K562 (cell line): ENCODE measurements around the gene ASB6. TPM values are rescaled to one million over a fixed set of nuclear protein-coding genes. Genes with fewer than 3 reads are reported as not detected.
A peak's percentile ranks its signal among the peaks of the same experiment; 100 is the strongest.

Source experiments
- ATAC-seq: fragments of 200-7000 bp; cut with Tn5 transposase; 3 replicates; pipeline ENCODE4 v1.9.1; 2020; ENCODE audit warnings: moderate library complexity
- BruUV-seq: library from RNA; stranded (reverse); fragments of 400-500 nt; replicated peaks from 2 replicates; lab custom pipeline; 2021; lab: Mats Ljungman, UMichigan
- CTCF ChIA-PET: fragments of 300-600 bp; formaldehyde crosslinking; extraction: SDS; loops from one replicate; lab custom pipeline; 2021; ENCODE audit warnings: low intra/inter-chr PET ratio; lab: Yijun Ruan, JAX
- POLR2A ChIA-PET: fragments of 300-600, 350-650 bp; sonication (Branson Sonifier 250); formaldehyde crosslinking; extraction: SDS; loops from one replicate; lab custom pipeline; 2021; ENCODE audit warnings: antibody characterized with exemption, inconsistent platforms; lab: Yijun Ruan, JAX
- DNase-seq, 4 experiments: peaks; one replicate each; pipeline versions ENCODE4 v3.0.0 to v3.0.0-alpha.2; 2011 to 2018; ENCODE audit warnings: low spot score in 3 of 4, mixed read lengths in 3 of 4; ENCODE audit errors: extremely low read depth in 1 of 4
- FAIRE-seq: peaks from 2 replicates; lab custom pipeline; 2011; peaks lifted over from hg19 to GRCh38; lab: Jason Lieb, UNC
- H2AFZ ChIP-seq: 2 replicates; pipeline ENCODE4 v1.6.0; 2011; ENCODE audit warnings: low read depth, low read length, control low read depth, inconsistent platforms
- H3K27ac ChIP-seq: fragments of 200-600 bp; 3 replicates; pipeline ENCODE4 v1.8.0; 2011; ENCODE audit warnings: low read depth, mild to moderate bottlenecking, control low read depth, inconsistent platforms, low read length, moderate library complexity, mixed read lengths; ENCODE audit errors: extremely low read depth
- H3K27me3 ChIP-seq, 2 experiments: fragments of 300-600 bp in 1 of 2; 2 replicates in 1 of 2; 3 replicates in 1 of 2; pipeline versions ENCODE4 v1.6.0 to v1.8.0; 2011; ENCODE audit warnings: inconsistent platforms in 2 of 2, low read length in 2 of 2, mild to moderate bottlenecking in 1 of 2, mixed read lengths in 1 of 2, moderate library complexity in 1 of 2; ENCODE audit not compliant: control insufficient read depth in 2 of 2, insufficient read depth in 2 of 2
- H3K36me3 ChIP-seq: fragments of 300-600 bp; 3 replicates; pipeline ENCODE4 v1.8.0; 2011; ENCODE audit warnings: mild to moderate bottlenecking, low read length, inconsistent platforms; ENCODE audit not compliant: control insufficient read depth, insufficient read depth
- H3K4me1 ChIP-seq, 2 experiments: fragments of 200-600 bp in 1 of 2; replicated peaks in 1 of 2; 2 replicates in 1 of 2; 3 replicates in 1 of 2; pipeline versions ENCODE4 v1.5.1 to v1.8.0; 2011; ENCODE audit warnings: inconsistent platforms in 2 of 2, low read length in 2 of 2, mild to moderate bottlenecking in 1 of 2, mixed read lengths in 1 of 2, moderate library complexity in 1 of 2; ENCODE audit not compliant: control insufficient read depth in 2 of 2, insufficient read depth in 2 of 2
- H3K4me2 ChIP-seq: 2 replicates; pipeline ENCODE4 v1.6.1; 2011; ENCODE audit warnings: low read length, control low read depth, inconsistent platforms, mixed read lengths; ENCODE audit not compliant: insufficient read depth
- H3K4me3 ChIP-seq: fragments of 200-600 bp; sonication (generic), shearing (Covaris generic); 2 replicates; pipeline ENCODE4 v1.5.1; 2016; ENCODE audit warnings: control low read depth, inconsistent platforms
- H3K79me2 ChIP-seq: fragments of 200-600 bp; 3 replicates; pipeline ENCODE4 v1.8.0; 2011; ENCODE audit warnings: low read length, inconsistent platforms; ENCODE audit not compliant: control insufficient read depth, insufficient read depth
- H3K9ac ChIP-seq, 2 experiments: 2 replicates each; pipeline versions ENCODE4 v1.6.0 to v1.6.1; 2011; ENCODE audit warnings: low read depth in 2 of 2, low read length in 2 of 2, control low read depth in 1 of 2, inconsistent platforms in 1 of 2, mild to moderate bottlenecking in 1 of 2, mixed read lengths in 1 of 2; ENCODE audit not compliant: insufficient read depth in 1 of 2
- H3K9me1 ChIP-seq: one replicate; pipeline ENCODE4 v1.6.0; 2011; ENCODE audit warnings: inconsistent platforms, mild to moderate bottlenecking, low read length, moderate library complexity; ENCODE audit not compliant: control insufficient read depth, insufficient read depth
- H3K9me3 ChIP-seq: replicated peaks from 2 replicates; pipeline ENCODE4 v1.5.1; 2011; ENCODE audit warnings: low read depth, low read length, inconsistent platforms; ENCODE audit not compliant: control insufficient read depth, insufficient read depth
- H4K20me1 ChIP-seq: replicated peaks from 2 replicates; pipeline ENCODE4 v1.6.1; 2011; ENCODE audit warnings: low read length, inconsistent platforms, mixed read lengths; ENCODE audit not compliant: control insufficient read depth, insufficient read depth
- C11orf30 ChIP-seq: fragments of 450-650 bp; IDR thresholded peaks from 2 replicates; pipeline ENCODE4 v1.6.1; 2016; ENCODE audit warnings: low read depth, mild to moderate bottlenecking
- ZBTB33 ChIP-seq: sonication (generic); formaldehyde crosslinking; IDR thresholded peaks from 2 replicates; pipeline ENCODE4 v1.8.1; 2023; ENCODE audit warnings: mild to moderate bottlenecking, missing genetic modification reagents
- WGBS: fragments of 100-300 bp; shearing (Covaris generic); methylation state at CpG from one replicate; pipeline ENCODE4 v1.1.6; 2016; ENCODE audit warnings: low coverage, mixed read lengths; ENCODE audit not compliant: insufficient coverage; ENCODE audit errors: missing lambda C conversion rate; 5-methylcytosine and 5-hydroxymethylcytosine counted together
- in situ Hi-C: fragments of 300-500 bp; cut with MboI; formaldehyde crosslinking; loops from 4 replicates; pipeline ENCODE4 v1.15.0; 2018; ENCODE audit warnings: inconsistent platforms, mixed read lengths
- intact Hi-C: fragments of 100-400 bp; cut with micrococcal nuclease; formaldehyde crosslinking; loops from 2 replicates; pipeline ENCODE4 v1.14.2; 2022
- polyA plus RNA-seq, 8 experiments: library from polyadenylated mRNA; depleted of rRNA in 4 of 8; stranded (reverse) in 5 of 8; unstranded in 3 of 8; fragments of >200 nt; fragmentation: Nextera tagmentation in 2 of 8; fragmentation: Illumina TruSeq in 1 of 8; extraction: Ambion mirVana in 2 of 8; extraction: Trizol in 1 of 8; gene quantifications; 2 replicates each; pipeline versions ENCODE4 v1.2.1 to v1.2.3, GENCODE V29; 2011 to 2014; ENCODE audit warnings: inconsistent platforms in 1 of 8, missing spikeins in 1 of 8
- total RNA-seq, 7 experiments: library from RNA; depleted of rRNA in 6 of 7; stranded (reverse); fragments of >200 nt in 6 of 7; fragmentation: Illumina TruSeq in 2 of 7; extraction: Trizol in 2 of 7; gene quantifications; 2 replicates each; pipeline versions ENCODE4 v1.2.1 to v1.2.3, GENCODE V29; 2011 to 2021; ENCODE audit warnings: low replicate concordance in 1 of 7

The ASB6 gene
- total and polyA plus RNA-seq, 9 of the 15 experiments (the other 6 are each of a cell fraction or from before 2014, with no cell fraction given): 0.92 to 17.8 (median 11.3) TPM

DNA sequence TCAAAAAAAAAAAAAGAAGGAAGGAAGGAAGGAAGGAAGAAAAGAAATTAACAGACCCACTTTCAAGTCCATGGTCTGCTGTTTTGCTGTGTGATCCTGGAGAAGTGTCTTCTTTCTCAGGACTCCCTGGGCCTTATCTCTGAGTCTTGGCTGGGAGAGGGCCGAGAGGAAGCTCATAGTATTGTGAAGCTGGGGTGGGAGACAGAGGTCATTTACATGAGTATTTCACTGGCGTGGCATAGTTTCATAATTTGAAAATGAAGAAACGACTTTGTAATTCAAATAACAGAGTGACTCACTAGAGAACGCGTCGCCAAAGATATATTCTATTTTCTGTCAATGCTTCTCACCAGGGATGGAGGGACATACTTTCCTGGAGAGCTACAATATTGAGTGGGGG, 18.6 kb downstream of the ASB6 start:
- H3K79me2 ChIP-seq: peaks cover 23% of the 10 kb centered on the region
- no peak overlapping the region for H3K9ac ChIP-seq
- ChIA-PET POLR2A (interaction anchor here (0.8 kb wide), 1 partner anchor 490 kb away, joined by 3 read pairs; no protein-coding TSS in a partner anchor), CTCF (interaction anchor here (0.6 to 1.9 kb wide), 3 partner anchors 450 to 956 kb away, joined by 3 to 8 read pairs (median 6); partner anchors contain the start of gene FUBP3)
- H3K4me3 ChIP-seq: no peak overlapping the region
- no peak for DNase-seq
- 57% methylated on average over 6 of the region's 6 CpGs for WGBS
- peaks cover 25 to 44% of the 10 kb centered on the region in 2 experiments for H3K4me1 ChIP-seq
- in situ Hi-C loops (loop anchor here (25.0 kb wide), 1 partner anchor 286 kb away; no protein-coding TSS in a partner anchor), intact Hi-C loops (no loop called here)
- no peaks in the 10 kb centered on the region for H3K9me1 ChIP-seq
- H3K9me3 ChIP-seq: no peaks in the 10 kb centered on the region
- H4K20me1 ChIP-seq: peaks cover 22% of the 10 kb centered on the region
- TF ChIP-seq ZBTB33 (0 out of 2 replicates have a peak, but pooled peaks have one; percentile 29), C11orf30 (no peak)
- peaks cover 11% of the 10 kb centered on the region for H3K36me3 ChIP-seq
- ATAC-seq: no peak
- H3K27me3 ChIP-seq: peaks cover 3 to 17% of the 10 kb centered on the region in 2 experiments; a peak in 2 of 5 replicates
- no peak overlapping the region for H3K27ac ChIP-seq
- no peak overlapping the region for H2AFZ ChIP-seq
- no TSS peak for BruUV-seq
- no peak for FAIRE-seq
- H3K4me2 ChIP-seq: no peak overlapping the region
